LNCaP clone FGC (cell line): ENCODE data around the gene RNF208.

Experiments used
- DNase-seq: peaks from one replicate; pipeline ENCODE4 v3.0.0-alpha.2; 2011; ENCODE audit warnings: low read depth
- H3K4me3 ChIP-seq: 2 replicates; pipeline ENCODE4 v1.5.1; 2011; ENCODE audit warnings: mild to moderate bottlenecking, low read depth, low read length, control low read depth
- TF ChIP-seq, protein P1 (sequence below): IDR thresholded peaks from 2 replicates; pipeline ENCODE4 v1.5.1; 2012; ENCODE audit warnings: mild to moderate bottlenecking; ENCODE audit not compliant: control insufficient read depth, insufficient read depth; ENCODE audit errors: extremely low read depth

The RNF208 gene

GRCh38 chr9:137191245-137191644, 30.8 kb downstream of the RNF208 start:
- DNase-seq, result no peak
- TF ChIP-seq, protein P1, sequence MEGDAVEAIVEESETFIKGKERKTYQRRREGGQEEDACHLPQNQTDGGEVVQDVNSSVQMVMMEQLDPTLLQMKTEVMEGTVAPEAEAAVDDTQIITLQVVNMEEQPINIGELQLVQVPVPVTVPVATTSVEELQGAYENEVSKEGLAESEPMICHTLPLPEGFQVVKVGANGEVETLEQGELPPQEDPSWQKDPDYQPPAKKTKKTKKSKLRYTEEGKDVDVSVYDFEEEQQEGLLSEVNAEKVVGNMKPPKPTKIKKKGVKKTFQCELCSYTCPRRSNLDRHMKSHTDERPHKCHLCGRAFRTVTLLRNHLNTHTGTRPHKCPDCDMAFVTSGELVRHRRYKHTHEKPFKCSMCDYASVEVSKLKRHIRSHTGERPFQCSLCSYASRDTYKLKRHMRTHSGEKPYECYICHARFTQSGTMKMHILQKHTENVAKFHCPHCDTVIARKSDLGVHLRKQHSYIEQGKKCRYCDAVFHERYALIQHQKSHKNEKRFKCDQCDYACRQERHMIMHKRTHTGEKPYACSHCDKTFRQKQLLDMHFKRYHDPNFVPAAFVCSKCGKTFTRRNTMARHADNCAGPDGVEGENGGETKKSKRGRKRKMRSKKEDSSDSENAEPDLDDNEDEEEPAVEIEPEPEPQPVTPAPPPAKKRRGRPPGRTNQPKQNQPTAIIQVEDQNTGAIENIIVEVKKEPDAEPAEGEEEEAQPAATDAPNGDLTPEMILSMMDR, result no peak
- no peak overlapping the region for H3K4me3 ChIP-seq

DNA sequence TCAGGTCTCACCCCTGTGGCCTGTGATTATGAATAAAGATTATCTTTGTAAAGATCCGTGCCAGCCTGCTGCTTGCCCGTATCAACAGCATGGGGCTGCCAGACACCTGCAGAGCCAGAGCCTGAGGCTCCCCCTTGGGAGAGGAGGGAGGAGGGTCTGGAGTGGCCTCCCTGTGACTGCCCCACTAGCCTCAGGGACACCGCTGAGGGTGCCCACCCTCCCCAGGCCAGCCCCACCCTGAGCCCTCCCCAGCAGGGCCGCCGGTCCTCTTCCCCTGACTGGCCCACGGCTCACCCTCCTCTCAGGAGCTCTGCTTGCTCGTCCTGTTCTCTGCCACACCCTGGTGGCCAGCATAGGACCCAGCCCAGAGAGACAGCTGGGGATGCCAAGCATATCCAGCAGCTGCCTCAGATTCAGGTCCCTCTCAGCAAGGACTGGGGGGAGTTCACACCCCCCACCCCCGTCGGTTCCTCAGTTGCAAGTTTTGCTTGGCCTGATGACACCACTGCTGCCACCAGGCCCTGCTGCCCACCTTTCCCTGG, 31.7 kb downstream of the RNF208 start:
- DNase-seq, result no peak
- H3K4me3 ChIP-seq, result peak overlapping the region; percentile 100
- TF ChIP-seq, protein P1, result peak; percentile 64

DNA sequence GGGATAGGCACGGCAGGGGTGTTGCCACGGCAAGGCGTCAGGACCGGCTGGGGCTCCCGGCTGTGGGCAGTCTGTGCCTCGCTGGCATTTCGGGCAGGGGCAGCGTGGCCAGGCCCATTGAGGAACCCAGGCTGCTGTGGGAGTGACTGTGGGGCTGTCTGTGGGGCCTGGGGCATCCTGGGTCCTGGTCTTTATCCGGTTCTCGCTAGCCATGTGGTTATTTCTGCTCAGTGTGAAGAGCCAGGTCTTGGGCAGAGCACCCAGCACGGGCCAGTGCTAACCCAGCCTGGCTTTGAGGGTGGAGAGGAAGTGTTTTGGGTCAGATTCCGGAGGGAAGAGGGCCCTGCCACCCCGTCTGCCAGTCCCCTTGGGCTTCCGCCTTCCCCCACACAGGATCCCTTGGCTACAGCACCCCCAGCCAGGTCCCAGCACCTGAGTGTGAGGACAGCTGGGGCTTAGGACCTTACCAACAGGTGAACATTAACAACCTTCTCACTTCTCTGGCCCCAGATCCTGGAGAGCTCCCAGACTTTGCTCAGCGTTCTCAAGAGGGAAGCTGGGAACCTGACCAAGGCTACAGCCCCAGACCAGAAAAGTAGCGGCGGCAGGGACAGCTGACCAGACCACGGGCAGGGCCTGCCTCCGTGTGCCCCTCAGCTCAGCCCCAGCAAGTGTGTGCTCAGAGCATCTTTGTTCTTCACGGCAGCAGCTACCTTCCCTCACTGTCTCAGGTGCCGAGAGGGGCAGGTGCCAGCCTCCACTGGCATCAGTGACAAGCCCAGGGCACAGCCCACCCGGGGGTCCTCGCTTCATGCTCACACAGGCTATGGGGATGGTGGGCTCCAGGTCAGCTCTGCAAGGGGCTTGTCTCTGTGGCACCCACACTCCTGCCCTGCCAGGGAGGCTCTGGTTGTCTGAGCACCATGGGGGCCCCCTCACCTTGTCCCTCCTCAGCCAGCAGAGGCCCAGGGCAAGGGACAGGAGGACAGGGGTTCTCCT, 32.4 kb downstream of the RNF208 start:
- TF ChIP-seq, protein P1, result no peak
- H3K4me3 ChIP-seq, result peak overlapping the region; percentile 100
- no peak for DNase-seq

GRCh38 chr9:137188490-137189296, 33.3 kb downstream of the RNF208 start, which contains the start of the genes ANAPC2 and SSNA1:
ANAPC2 (minus strand) TSS chr9:137188560; CDS start chr9:137188532, 28 bp downstream.
SSNA1 (plus strand) TSS chr9:137188676; CDS start chr9:137188727, 51 bp downstream.
- DNase-seq, result peak; percentile 86
- TF ChIP-seq, protein P1, result peak; percentile 47
- H3K4me3 ChIP-seq, result peak within 1 kb of the TSS; percentile 100

DNA sequence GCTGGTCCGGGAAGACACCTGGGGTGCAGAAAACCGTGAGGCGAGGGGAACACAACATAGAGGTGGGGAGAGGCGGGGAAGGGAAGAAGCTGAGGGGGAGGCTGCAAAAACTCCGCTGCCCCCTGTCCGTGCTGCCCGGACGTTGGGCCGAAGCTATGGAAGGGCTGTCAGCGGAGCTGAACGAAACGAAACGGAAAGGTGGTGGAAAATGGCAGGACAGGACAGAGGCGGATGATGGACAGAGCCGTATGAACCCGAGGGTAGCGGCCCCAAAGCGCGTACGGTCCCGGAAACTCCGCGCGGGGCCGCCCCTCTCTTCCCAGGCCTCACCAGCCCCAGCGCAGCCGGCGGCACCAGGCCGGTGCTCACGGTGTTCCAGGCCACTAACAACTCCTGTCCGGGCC, 34.0 kb downstream of the RNF208 start:
- TF ChIP-seq, protein P1, result no peak
- no peak for DNase-seq
- H3K4me3 ChIP-seq, result peak overlapping the region; percentile 100

GRCh38 chr9:137187386-137187785, 34.7 kb downstream of the RNF208 start:
- TF ChIP-seq, protein P1, result no peak
- no peak for DNase-seq
- H3K4me3 ChIP-seq, result peak overlapping the region; percentile 100
